Measurements from ENCODE around the gene MAMDC2.

Gene MAMDC2, protein sequence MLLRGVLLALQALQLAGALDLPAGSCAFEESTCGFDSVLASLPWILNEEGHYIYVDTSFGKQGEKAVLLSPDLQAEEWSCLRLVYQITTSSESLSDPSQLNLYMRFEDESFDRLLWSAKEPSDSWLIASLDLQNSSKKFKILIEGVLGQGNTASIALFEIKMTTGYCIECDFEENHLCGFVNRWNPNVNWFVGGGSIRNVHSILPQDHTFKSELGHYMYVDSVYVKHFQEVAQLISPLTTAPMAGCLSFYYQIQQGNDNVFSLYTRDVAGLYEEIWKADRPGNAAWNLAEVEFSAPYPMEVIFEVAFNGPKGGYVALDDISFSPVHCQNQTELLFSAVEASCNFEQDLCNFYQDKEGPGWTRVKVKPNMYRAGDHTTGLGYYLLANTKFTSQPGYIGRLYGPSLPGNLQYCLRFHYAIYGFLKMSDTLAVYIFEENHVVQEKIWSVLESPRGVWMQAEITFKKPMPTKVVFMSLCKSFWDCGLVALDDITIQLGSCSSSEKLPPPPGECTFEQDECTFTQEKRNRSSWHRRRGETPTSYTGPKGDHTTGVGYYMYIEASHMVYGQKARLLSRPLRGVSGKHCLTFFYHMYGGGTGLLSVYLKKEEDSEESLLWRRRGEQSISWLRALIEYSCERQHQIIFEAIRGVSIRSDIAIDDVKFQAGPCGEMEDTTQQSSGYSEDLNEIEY

DNA sequence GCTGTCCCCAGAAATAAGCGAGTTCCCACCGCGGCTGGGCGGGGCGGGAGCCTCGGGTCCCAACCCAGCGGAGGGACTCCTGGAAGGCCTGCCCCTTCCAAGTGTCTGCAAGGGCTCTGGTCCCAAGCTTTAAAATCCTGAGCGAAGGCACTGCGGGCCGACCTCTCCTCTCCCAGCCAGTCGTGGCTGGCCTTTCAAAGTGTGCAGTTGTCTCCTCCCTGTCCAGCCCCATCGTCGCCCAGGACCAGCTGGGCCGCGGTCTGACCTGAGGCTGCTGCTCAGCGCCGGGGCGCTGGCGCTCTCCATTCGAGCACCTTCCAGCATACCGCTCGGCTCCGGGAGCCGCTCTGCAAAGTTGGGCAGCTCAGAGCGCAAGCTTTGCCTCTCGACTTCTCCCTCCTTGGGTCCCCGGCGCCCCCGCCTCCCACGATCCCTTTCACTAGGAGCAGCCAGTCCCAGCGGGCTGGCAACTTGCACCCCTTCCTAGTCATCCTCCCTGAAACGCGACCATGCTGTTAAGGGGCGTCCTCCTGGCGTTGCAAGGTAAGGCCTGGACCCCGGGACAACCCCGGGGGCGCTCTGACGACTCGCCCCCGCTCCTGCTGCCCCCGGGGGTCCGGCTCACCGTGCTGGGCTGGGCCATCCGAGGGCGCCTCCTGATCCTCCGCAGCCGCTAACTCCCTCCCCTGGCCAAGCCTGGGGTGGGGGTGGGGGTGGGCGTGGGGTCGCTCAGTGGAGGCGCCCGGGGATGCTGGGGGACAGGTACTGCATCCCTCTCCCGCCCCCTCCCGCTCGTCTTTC is at the start of gene MAMDC2:
Gene MAMDC2, plus strand, starts transcription at position 160 of the 801 bp plus-strand sequence. Its CDS starts 350 bp downstream, at position 510.
- DNase-seq = no peak

DNA sequence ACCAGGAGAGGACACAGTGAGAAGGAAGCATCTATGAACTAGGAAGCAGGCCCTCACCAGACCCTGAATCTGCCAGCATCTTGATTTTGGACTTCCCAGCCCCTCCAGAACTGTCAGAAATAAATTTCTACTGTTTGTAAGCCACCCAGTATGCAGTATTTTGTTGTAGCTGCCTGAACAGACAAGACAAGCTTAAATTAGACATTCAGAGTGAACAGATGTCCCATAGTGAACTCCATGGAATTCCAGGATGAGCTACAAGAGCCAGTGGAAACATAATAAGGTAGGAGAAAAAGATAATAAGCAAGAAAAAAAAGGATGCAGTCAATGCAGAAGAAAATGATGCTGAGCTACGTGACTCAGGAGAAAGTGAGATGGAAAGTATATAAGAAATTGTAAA is 47.8 kb upstream of the MAMDC2 start:
- no peak for DNase-seq

DNA sequence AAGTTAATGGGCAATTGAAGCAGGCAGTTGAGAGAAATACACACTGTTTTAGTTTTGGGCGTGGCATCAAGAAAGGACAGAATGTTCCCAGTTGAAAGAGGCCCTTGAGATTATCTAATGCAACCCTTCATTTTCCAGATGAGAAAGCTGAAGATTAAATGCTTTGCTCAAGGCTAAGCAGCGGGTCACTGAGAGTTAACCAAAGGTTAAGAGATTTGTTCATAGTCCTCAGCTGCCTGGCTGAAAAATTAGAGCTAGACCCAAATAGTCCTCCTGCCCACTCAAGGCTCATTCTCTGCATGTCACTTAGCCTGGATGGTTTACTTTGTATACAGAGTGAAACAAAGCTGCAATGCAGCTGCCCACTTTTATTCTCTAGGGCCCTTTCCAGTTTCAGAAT is 46.7 kb upstream of the MAMDC2 start:
- no peak for DNase-seq

GRCh38 chr9:69997524-69997923 is 46.1 kb upstream of the MAMDC2 start:
- no peak for DNase-seq

DNA sequence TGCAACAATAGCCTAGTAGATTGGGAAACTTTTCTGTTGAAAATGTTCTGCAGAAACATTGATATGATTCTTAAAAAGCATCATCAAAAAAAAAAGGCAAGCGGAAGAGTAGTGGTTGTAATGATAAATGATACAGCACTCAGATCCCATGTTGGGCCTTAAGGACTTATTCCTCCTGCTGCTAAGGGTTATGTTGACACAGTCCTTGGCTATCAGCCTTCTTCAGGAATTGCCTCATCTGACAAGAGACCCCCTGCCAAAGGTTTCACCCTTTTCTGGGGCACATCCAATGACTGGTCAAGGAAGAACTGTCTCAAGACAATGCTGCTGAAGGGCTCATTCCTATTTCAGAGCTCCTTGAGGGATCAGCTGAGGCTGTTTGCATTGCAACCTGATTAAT is 44.3 kb upstream of the MAMDC2 start:
- no peak for DNase-seq

DNA sequence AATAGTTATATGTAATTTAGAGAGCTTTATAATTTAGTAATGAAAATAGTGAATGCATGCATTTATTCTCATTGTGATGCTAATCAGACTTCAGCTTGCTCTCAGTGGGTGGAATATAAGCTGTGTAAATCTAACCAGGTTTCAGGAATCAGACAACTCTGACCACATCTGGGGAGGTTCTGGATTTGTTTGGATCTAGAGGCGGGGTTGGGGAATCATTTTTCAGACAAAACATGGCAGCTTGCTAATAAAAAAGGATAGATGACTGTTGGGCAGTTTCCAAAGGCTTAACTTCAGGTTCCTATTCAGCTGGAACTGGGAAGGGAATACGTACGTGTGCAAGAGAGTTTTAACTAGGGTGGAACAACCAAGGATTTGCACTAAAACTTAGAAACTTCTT is 43.2 kb upstream of the MAMDC2 start:
- DNase-seq = no peak

DNA sequence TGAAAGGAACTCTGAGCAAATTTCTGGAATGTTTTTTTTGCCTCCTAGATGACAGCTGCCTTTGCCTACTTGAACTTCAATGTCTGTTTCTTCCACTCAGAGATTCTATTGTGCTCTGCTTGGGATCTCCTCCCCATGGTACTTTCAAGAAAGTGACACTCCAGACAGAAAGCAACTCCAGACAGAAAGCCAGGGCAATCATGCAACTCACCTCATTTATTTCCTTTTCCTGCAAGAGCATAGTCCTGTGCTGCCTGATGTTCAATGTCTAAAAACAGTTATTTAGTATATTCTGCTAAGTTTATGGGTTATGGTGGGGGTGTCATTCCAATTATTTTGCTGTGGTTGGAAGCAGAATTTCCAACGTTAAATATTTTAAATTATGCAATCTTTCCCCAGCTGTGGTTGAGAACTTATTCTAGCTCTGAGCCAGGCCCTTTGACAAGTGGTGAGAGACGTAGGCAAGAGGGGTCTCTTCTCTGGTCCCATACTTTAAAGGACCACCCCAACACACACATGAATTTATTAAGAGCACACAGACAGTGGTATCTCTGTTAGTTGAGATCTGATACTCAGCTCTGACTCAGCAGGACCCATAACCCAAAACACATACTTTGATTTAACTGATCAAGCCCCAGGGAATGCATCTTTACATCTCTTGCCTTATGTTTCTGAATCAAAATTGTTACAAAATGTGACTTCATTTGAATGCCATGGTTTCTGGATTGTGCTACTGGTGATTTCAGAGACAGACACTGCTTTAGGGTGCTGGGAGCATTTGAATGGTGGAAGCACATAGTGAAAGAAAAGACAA is 39.5 kb upstream of the MAMDC2 start:
- DNase-seq = no peak

GRCh38 chr9:70006306-70006705 is 37.3 kb upstream of the MAMDC2 start:
- no peak for DNase-seq

GRCh38 chr9:70007831-70008230 is 35.8 kb upstream of the MAMDC2 start:
- no peak for DNase-seq

DNA sequence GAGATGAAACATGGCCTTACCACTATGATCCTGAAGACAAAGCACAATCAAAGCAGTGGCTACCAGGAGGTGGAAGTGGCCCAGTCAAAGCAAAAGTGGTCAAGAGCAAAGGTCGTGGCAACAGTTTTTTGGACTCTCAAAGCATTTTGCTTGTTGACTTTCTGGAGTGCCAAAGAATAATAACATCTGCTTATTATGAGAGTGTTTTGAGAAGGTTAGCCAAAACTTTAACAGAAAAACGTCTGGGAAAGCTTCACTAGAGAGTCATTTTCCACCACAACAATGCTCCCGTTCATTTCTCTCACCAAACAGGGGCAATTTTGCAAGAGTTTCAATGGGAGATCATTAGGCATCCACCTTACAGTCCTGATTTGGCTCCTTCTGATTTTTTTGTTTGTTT is 33.6 kb upstream of the MAMDC2 start:
- no peak for DNase-seq

GRCh38 chr9:70011366-70011765 is 32.3 kb upstream of the MAMDC2 start:
- DNase-seq = no peak

- DNase-seq = no peak
Measured at GRCh38 chr9:70012569-70012968, 31.1 kb upstream of the MAMDC2 start.

- DNase-seq = no peak
Measured at GRCh38 chr9:70013598-70014196, 30.0 kb upstream of the MAMDC2 start.

DNA sequence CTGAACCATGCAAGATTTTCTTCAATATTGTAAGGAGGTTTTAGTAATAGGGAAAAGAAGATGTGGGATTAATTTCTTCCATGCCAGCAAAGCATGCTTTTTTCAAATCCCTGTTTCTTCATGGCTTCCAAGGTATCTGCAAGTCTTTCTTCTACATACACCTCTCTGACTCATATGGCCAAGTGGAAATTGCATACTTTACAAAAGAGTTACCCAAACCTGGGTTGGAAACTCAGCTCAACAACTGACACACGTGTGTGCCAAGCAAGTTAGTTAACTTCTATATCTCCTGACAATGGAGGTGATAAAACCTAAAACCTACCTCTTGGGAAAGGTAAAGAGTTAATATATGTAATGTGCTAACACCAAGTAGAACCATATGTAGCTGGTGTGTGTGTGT is 28.5 kb upstream of the MAMDC2 start:
- DNase-seq = no peak

GRCh38 chr9:70020217-70020616 is 23.4 kb upstream of the MAMDC2 start:
- no peak for DNase-seq

GRCh38 chr9:70020991-70021571 is 22.6 kb upstream of the MAMDC2 start:
- DNase-seq = no peak

DNA sequence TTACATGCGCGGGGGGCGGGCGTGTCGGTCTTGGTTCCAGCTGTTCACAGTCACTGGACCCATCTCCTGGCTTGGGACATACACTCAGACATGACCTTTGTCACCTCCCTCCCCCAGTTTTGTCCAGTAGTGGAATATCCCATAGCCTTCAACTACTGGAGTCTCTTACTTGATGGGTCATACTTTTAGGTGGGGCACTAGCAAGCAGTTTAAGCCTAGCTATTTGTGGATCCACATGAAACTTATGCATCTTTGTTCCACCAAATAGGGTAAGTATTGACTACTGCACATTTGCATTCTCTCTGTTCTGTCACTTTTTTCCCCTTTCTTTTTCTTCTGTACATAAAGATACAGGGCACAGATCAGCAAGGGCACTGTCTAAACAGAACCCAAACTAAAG is 15.4 kb upstream of the MAMDC2 start:
- DNase-seq = no peak

- no peak for DNase-seq
Measured at GRCh38 chr9:70030156-70030555, 13.5 kb upstream of the MAMDC2 start.

- DNase-seq = no peak
Measured at GRCh38 chr9:70031141-70031545, 12.5 kb upstream of the MAMDC2 start.

- no peak for DNase-seq
Measured at GRCh38 chr9:70034271-70034711, 9.4 kb upstream of the MAMDC2 start.

DNA sequence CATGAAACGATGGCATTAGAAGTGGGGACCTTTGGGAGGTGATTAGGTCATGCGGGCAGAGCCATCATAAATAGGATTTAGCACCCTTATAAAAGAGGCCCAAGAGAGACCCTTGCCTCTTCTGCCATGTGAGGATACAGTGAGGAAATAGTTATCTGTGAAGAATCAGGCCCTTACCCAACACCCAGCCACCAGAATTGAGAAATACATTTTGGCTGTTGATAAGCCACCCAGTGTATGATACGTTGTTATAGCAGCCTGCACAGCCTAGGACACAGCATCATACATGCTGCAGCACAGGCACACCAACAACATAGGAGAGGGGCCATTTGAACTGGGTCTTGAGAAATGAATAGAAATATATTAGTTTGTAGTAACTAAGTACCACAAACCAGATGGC is 8.0 kb upstream of the MAMDC2 start:
- DNase-seq = no peak

DNA sequence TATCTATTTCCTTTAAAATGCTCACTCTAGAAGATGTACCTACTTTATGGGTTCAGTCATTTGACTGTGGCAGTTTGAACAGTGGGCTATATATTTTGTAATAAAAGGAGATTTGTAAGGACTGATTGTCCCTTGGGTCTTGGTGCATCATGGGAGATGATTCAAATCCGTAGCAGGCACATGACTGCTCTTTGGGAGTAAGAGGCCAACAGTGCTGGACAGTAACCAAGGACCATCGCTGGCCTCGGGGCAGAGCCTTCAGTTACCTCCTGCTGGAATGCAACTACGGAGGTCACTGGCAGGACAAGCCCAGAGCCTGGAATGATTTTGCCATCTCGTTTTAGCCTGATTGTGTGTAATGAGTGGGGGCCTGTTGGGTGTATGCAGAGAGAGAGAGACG is 7.0 kb upstream of the MAMDC2 start:
- no peak for DNase-seq
